Measurements from ENCODE around the gene CECR2.

DNA sequence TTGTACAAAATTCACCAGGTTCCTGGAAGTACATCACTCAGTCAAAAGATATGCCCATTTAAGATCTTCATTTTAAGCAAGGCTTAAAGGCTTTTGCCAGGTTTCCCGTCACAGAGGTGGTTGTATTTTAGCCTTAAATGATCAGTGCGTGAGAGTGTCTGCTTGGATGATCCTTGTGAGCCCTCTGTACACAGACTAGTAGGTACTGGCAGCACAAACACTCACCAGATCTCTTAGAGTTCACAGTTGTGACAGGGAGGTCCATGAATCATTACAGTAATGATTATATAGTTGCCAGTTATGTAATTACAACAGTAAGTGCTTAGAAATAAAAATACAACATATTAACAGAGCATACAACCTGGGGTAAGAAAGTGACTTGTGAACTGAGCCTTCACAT is 109.9 kb downstream of the CECR2 start:
- TF ChIP-seq POLR2AphosphoS5 (IDR thresholded peaks at IDR 0.05; ENCODE audit: low read depth, low read length) (no peak), TAF1 (IDR thresholded peaks at IDR 0.05; ENCODE audit: low read depth, low read length) (no peak), POLR2A (IDR thresholded peaks at IDR 0.05; ENCODE audit: low read depth, low read length) (no peak), PAX5 (IDR thresholded peaks at IDR 0.05; ENCODE audit: insufficient read depth, low read length, severe bottlenecking) (no peak)
